NCI-H1048 (cell line): Measurements from ENCODE around the gene LRG1.
"Not testable (repeated sequence)": the region's sequence is repeated elsewhere in the genome, so short reads cannot be mapped to it uniquely, and the experiment has no call there.

Experiments used
- DNase-seq: peaks from one replicate; lab custom pipeline; 2025; lab: John Stamatoyannopoulos, UW

Gene LRG1

DNA sequence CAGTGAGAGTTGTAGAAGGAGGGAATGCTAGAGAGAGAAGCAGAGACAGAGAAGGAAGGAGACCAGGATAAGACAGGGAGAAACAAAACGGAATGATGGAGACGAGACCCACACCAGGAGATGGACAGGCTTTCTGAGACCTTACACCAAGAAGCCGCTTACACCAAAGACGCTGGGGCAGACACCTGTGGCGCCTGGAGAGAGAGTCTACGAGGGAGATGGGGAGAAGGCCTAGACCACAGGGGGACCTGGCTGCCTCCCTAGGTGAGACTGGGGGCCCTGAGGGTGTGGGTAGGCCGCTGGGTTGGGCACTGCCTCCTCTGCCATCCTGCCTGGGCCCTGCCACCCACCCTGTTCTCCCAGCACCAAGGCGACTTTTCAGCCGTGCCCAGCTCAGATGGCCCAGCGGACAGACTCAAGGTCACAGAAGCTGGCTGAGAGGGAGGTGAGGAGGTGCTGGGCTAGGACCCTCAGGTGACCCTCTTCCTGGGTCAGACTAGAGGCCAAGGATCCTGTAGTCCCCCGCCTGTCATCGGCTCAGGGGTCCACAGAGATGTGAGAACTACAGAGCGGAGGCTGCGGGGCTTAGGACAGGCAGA is 9.8 kb downstream of the LRG1 start:
- no peak for DNase-seq

DNA sequence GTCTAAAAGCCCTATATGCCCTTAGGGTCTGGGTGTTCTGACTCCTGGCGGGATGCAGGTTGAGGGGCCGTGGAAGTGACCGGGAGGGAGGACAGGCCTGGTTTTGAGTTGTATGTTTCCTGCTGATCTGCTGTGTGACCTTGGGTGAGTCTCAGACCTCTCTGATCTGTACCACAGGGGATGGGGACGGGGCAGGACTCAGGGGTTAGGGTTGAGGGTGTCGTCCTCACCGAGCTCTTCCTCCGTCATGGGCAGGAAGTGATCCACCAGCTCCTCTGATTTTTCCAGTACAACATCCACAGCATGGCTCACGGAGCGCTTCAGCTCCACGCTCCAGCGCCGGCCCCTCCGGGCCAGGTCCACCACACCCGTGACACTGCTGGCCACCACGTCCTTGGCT is 11.0 kb downstream of the LRG1 start:
- no peak for DNase-seq

DNA sequence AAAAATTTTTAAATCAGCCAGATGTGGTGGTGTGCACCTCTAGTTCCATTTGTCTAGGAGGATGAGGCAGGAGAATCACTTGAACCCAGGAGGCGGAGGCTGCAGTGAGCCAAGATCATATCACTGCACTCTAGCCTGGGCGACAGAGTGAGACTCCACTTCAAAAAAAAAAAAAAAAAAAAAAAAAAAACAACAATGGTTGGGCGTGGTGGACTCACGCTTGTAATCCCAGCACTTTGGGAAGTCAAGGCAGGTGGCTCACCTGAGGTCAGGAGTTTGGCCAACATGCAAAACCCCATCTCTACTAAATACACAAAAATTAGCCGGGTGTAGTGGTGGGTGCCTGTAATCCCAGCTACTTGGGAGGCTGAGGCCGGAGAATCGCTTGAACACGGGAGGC is 12.5 kb downstream of the LRG1 start:
- DNase-seq, result not testable (repeated sequence)

DNA sequence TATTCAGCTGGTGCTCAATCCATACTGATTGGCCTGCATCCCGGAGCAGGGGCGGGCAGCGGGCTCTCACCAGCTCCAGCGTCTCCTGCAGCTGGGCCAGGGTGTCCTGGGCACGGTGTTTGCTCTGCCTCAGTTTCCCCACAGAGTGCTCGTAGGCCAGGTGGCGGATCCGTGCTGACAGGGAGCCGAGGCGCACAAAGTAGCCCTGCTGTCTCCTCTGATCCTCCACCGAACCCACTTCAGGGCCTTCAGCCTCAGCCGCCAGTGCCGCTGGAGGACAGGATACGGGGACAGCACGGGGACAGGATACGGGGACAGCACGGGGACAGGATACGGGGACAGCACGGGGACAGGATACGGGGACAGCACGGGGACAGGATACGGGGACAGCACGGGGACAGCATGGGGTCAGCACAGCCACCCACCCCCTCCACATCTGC is 14.3 kb downstream of the LRG1 start:
- no peak for DNase-seq

DNA sequence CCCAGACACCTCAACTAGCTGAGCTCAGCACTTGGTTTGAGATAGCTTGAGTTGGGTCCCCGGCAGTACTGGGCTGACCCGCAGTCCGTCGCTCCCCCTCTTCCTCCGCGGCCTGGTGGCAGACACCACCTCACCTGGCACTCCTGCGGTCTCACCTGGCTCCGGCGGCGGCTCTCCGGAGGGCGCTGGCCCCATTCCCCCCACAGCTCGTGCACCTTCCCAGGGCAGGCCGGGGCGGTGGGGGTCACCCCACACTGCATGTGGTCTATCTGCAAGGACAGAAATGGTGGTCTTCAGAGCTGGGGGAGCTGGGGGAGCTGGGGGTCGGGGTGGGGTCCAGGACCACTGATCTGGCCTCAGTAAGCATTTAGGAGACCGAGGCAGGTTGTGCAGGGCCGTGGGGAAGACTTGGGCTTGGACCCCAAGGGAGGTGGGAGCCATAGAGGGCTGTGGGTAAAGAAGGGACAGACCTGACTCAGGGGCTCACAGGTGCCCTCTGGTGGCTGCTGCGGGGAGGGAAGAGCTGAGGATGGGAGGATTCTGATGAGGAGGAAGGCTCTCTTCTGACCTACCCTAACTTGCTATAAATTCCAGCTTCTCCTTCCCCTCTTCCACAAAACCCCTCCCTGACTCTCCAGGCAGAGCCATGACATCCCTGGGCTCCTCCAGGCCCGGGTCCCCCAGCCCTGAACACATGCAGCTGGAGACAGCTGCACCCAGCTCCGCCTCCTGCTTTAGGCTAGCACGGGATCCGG is 14.9 kb downstream of the LRG1 start:
- DNase-seq, result no peak

DNA sequence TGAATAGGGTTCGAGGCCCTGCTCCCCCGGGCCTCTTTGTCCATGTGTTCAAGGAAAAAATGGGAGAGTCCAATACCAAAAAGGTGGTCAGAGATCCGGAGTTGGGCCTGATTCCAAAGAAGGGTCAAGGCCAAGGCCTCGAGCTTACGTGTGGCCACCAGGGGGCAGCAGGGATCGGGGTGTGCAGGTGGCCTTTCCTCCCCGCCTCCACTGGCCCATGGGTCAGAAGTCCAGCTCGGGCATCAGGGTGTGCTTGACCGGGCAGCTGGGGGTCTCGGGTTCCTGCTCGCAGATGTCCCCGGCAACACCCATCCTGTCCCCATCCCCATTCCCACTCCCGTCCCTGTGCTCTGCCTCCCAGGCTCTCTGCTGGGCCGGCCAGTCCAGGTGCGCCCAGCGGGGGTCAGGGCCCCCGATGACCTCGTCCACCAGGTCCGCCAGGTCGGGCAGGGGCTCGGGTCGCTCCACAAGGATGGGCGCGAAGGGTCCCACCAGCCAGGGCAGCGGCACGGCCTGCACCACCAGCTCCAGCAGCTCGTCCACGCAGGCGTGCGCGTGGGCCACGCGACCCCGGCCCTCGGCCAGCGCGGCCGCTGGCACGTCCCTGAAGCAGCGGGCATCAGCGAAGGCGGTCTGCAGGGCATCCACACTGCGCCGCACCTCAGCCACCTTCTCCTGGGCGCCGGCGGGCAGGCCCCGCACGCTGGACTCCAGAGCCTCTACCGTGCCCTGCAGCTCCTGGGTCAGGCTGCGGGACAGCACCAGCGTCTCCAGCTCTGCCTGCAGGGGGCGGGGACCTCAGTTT is 16.3 kb downstream of the LRG1 start:
- DNase-seq, result no peak

DNA sequence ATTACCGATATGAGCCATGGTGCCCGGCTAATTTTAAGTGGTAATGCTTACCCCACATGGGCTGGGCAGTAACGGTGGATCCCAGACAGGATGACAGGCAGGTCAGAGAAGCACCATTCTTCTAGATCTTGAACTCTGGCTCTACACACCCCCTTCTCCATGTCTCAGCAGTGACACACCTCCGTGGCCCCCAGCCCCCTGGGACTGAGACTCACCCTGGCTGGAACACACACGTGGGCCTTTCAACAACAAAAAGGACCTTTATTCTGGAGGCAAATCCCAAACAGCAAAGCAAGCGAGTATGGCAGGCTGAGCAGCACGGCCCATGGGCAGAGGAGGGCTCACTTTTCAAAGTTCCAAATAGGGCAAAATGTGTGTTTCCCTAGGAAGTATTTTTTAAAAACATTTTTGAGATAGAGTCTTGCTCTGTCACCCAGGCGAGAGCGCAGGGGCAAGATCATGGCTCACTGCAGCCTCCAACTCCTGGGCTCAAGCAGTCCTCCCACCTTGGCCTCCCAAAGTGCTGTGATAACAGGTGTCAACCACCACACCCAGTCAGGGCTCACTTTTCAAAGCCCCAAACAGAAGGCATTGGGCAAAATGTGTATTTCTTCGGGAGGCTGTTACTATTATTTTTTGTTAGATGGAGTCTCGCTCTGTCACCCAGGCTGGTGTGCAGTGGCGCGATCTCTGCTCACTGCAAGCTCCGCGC is 17.4 kb downstream of the LRG1 start:
- no peak for DNase-seq

DNA sequence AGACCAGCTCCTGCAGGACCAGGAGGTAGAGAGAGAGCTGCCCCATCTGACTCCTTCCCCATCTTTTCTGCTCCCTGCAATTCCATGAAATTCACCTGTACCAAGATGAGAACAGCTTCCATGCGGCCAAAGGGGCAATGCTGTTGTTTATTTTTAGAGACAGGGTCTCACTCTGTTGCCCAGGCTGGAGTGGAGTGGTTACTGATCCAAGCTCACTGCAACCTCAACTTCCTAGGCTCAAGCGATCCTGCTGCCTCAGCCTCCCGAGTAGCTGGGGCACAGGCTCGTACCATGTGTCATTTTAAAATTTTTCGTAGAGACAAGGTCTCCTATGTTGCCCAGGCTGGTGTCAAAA is 18.0 kb downstream of the LRG1 start:
- no peak for DNase-seq

DNA sequence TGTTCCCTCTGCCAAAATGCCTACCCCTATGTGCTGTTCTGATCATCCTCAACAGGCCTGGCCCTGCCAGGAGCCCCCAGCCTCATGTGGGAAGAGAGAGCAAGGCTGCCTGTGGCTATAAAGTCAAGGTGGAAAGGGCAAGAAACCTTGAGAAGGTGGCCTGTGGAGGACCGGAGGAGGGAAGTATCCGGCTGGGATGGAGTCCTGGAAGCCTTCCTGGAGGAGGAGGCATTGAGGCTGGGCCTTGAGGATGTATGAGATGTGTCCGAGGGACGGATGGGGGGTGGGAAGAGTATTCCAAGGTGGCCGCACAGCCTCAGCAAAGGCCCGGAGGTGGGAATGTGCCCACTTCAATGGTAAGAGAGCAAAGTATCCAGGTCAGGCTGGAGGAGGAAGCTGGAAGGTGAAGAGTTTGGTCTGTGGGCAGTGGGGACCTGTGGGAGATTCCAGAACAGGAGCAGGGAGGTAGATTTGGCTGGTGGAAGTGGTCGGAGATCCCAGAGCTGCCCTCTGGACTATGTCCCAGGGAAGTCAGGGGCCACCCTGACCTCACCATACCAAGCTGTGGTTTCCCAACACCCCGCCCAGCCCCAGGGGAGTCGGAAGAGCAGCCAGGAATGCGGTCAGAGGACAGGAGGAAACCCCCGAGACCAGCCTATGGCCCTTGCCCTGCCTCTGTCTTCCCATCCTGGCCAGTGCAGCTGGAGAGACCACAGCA is 18.5 kb downstream of the LRG1 start:
- no peak for DNase-seq

DNA sequence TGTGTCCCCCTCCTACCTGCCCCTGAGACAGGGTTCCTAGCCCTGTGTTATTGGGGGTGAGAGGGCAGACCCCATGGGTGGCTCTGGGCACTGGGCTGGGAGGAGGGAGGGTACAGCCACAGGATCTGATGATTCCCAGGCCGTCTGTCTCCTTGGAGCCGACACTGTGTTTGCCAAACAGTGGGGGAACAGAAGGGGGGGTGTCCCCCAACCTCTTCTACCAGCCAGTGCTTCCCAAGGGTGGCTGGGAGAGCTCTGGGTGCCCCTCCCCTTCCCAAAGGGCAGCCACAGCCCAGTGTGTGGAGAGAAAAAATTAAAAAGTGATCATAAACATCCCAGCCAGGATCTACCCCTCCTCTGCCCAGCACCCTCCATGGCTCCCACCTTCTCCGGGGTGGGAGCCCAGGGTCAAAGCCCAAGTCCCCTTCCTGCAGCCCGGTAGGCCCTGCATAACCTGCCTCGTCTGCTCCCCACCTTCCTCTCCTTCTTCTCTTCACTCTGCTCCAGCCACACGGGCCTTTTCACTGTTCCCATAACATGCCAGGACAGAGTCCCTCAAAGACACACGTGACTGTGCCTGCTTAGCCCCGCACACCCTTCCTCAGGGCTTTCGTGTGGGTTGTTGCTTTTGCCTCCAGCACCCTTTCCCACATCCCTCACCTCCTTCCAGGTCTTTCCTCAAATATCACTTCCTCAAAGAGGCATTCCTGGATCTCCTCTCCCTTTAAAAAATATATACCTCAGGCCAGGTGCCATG is 20.1 kb downstream of the LRG1 start:
- no peak for DNase-seq

DNA sequence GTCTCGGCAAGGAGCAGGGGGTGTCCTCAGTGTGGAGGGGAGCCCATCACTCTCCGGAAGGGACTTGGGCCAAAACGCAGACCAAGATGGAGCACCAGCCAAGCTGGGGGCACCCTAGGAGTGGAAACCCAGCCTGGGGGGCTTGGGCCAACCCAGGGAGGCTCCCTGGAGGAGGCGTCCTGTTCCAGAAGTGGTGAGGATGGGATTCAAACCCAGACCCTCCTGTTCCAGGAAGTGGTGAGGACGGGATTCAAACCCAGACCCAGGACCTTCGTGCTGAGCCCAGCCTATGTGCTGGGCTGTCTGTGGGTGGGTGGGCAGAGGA is 20.7 kb downstream of the LRG1 start:
- DNase-seq, result no peak

DNA sequence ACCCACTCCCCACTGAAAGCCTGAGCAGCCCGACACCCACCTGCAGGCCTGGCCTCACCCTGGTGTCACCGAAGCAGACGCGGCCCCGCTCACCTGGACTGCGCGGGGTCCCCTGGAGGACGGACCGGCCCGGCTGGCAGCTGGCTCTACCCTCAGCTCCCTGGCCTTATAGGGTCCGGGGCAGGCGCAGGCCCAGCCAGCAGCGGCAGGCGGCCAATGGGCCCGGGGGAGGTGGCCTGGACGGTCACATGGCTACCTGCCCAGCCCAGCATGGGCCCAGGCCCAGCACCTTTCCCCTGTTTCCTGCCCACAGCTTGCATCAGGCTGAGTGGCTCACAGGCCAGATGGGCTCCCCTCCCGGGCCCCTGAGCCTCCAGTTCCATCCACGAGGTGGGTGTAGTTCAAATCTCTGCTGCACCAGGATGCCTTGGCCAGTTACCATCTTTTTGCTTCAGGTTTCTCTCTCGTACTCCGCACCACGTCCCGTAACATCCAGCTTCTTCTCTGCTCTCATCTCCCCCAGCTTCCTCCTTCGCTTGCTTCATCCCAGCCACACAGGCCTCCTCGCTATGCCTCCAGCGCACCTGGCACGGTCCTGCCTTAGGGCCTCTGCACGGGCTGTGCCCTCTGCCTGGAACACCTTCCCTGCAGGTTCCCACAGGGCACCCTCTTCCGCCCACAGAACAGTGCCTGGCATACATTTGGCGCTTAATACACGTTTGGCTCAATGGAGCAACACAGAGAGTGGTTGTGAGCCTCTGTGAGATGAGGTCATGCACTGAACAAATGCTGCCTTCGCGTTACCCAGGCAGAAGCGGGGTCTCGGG is 21.3 kb downstream of the LRG1 start, which contains the start of gene PLIN4:
Gene PLIN4 (minus strand): TSS at position 142 of the 827 bp plus-strand sequence. CDS start 214 bp downstream, outside the sequence.
- DNase-seq, result no peak

DNA sequence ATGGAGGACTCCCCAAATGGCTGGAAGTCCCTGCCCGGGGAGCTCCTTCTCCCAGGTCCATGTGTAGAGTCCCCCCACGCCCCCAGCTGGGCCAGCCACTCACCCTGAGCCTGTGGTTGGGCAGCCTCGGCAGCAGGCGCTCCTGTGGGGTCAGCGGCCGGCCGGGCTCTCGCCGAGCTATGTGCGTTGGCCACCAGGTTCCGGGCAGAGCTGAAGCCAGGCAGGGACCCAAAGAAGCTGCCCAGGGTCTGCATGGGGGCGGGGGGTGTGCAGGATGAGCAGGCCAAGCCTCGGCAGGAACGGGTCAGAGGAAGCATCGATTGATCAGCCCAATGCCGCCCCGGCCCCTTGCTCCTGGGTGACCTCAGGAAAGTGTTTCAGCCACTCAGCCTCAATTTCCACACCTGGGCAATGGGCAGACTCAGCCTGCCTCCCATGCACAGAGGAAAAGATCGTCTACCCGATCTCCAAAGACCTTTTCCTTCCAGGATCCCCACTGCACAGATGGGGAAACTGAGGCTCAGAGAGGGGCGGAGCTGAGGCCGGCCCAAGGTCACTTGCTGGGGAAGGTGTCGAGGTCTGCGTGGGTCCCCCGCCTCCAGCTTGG is 22.3 kb downstream of the LRG1 start:
- no peak for DNase-seq

DNA sequence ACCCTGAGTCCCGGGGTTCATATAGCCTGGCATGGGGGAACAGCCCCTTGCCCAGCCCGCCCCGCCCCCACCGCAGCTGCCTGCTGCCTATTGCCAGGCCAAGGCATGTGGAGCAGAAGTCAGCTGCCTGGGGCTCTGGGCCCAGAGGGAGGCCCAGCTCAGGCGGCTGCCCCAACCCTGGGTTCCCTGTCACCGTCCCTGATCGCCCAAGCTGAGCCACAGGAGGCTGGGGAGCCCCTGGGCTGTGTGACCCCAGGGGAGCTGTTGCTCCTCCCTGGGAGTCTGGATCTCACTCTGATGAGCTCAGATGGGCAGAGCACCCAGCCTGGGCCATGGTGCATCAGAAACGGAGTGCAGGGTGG is 22.9 kb downstream of the LRG1 start:
- DNase-seq, result no peak

DNA sequence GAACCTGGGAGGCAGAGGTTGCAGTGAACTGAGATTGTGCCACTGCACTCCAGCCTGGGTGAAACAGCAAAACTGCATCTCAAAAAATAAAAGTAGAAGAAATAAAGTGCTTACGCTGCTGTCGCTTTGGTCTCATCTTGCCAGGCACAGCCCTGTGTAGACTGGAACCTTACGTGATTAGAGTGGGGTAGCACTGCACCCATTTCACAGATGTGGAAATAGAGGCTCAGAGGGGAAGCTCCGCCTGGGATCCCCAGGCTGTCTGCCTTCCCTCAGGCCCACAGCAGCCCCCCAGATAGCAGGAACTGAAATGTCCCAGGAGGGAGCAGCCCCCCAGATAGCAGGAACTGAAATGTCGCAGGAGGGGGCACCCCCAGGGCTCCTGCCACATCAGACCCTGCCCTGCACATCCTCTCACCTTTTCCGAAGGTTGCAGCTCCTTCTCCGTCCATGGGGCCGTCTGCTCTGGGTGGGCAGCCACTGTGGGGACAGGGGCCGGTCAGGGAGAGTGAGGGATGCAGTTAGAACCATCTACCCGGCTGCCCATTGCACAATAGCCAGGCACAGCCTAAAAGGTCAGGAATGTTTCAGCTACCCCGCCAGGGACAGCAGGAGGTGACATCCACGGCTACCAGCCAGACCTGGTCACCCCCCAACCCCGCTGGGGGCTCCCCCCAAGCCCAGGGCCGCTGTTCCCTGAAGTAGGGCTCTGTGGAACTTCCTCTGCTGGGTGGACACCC is 23.5 kb downstream of the LRG1 start:
- no peak for DNase-seq

DNA sequence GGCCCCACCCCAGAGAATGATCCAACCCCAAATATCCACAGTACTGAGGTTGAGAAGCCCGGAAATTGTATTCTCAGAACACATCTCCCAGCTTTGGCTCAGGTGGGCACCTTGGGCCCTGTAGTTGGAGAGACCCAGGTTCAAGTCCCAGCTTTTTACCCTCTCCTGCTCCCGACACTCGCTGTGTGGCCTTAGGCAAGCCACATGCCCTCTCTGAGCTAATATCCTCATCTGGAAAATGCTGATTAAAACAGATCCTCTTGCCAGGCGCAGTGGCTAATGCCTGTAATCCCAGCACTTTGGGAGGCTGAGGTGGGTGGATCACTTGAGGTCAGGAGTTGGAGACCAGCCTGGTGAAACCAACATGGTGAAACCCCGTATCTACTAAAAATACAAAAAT is 24.1 kb downstream of the LRG1 start:
- no peak for DNase-seq

DNA sequence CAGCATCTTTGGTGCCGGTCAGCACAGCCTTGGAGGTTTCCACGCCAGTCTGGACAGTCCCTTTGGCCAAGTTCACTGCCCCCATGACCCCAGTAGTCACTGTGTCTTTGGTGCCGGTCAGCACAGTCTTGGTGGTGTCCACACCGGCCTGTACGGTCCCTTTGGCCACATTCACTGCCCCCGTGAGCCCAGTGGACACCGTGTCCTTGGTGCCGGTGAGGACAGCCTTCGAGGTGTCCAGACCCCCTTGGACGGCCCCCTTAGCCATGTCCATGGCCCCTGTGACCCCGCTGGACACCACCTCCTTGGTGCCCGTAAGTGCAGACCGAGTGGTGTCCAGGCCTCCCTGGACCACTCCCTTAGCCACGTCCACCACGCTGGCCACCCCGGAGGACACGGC is 26.6 kb downstream of the LRG1 start:
- DNase-seq, result no peak

DNA sequence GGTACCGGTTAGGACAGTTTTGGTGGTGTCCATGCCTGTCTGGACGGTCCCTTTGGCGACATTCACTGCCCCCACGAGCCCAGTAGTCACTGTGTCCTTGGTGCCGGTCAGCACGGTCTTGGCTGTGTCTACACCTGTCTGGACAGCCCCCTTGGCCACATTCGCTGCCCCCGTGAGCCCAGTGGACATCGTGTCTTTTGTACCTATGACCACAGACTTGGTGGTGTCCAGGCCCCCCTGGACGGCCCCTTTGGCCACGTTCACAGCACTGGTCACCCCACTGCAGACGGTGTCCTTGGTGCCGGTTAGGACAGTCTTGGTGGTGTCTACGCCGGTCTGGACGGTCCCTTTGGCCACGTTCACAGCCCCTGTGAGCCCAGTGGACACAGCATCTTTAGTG is 27.8 kb downstream of the LRG1 start:
- no peak for DNase-seq
